ENCODE results near the gene SLC1A7.

- TF ChIP-seq CTCF (IDR thresholded peaks at IDR 0.05) (no peak), POLR2AphosphoS5 (IDR thresholded peaks at IDR 0.05; ENCODE audit: low read depth, low read length) (no peak), SIN3A (IDR thresholded peaks at IDR 0.05; ENCODE audit: borderline replicate concordance, insufficient read depth, low read depth, low read length) (no peak)
Measured at GRCh38 chr1:53050310-53050709, 92.1 kb downstream of the SLC1A7 start.
